GM20000 (cell line): ENCODE measurements around the gene VSTM2B.

Experiments
- DNase-seq: peaks from one replicate; pipeline ENCODE4 v3.0.0; 2012; ENCODE audit warnings: low spot score
- CTCF ChIP-seq: IDR thresholded peaks from 2 replicates; pipeline ENCODE4 v1.5.1; 2012; ENCODE audit warnings: mild to moderate bottlenecking, control low read depth; ENCODE audit errors: extremely low read depth, missing control alignments

The VSTM2B gene

DNA sequence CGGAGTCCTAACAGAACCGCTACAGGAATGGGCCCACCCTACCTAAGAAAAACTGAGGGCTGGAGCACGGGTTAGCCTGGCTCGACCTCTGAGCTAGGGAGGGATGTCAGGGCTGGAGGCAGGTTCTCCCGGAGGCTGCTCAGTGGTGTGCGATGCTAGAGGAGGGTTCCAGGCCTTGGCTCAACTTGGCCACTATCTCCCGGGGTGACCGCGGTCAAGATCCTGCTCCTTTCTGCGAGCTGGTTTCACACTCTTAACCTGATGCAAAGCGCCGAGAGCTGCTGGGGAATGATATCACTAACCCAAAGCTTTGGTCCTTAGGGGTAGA is 80.6 kb downstream of the VSTM2B start:
- DNase-seq = no peak
- no peak for TF ChIP-seq CTCF

DNA sequence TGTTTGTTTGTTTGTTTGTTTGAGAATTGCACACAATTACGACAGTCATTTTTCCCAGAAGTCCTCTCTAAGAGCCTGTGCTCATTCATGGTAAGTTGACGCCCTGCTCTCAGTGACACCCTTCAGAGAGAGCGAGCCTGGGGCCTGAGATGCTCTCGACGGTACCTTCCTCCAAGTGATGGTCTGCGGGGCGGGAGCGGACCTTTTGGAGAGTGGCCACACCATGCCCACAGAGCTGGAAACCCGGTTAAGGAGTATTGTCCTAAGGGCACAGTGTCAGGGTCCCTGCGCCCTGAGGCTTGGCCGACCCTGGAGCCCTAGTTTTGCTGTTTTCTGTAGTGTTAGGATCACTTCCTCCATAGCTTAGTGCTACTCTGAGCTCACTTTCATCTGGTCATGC is 83.8 kb downstream of the VSTM2B start:
- DNase-seq = no peak
- TF ChIP-seq CTCF = no peak

DNA sequence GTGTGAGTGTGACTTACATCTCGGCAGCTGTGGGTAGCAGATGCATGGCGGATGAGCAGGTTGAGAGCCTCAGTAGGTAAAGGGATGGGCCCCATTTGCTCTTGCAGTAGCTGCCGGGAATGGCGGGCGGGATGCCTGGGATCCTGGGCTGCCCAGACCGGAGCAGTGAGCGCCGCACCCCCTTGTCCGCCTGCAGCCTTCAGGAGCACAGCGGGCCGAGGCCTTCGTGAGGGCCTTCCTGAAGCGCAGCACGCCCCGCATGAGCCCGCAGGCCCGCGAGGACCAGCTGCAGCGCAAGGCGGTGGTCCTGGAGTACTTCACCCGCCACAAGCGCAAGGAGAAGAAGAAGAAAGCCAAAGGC is 84.4 kb downstream of the VSTM2B start:
- DNase-seq = no peak

DNA sequence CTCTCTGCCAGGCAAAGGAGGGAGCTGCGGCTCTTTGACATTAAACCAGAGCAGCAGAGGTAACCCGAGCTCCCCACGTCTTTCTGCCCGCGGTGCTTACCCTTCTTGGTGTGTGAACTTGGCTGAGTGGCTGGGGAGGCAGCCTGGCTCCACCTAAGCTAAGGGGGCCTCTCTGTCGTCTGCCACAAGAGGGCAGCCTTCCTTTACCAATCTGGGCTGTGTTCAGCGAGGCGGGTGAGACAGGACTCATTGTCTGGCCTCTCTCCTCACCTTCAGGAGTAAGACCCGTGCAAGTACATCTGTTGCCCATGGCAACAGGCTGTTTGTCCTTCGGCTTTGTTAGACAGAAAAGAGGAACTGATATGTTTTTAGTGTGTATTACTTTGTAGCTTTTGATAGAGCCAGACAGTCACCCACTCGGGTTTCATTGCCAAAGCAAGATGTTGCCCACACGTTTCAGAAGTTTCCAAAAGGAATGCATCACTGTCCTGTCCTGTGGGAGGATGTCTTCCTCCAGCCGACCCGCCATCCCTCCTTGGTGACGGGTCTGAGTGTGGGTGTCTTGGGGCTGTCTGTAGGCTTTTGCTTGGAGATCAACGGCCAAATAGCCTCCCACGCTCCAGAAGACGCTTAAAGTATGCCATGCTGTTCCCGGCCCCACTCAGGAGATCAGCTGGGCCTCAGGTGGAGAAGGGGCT is 84.9 kb downstream of the VSTM2B start:
- peak; percentile 90 for DNase-seq

More for the DNA sequence above, 84.4 kb downstream of the VSTM2B start:
- no peak for TF ChIP-seq CTCF

DNA sequence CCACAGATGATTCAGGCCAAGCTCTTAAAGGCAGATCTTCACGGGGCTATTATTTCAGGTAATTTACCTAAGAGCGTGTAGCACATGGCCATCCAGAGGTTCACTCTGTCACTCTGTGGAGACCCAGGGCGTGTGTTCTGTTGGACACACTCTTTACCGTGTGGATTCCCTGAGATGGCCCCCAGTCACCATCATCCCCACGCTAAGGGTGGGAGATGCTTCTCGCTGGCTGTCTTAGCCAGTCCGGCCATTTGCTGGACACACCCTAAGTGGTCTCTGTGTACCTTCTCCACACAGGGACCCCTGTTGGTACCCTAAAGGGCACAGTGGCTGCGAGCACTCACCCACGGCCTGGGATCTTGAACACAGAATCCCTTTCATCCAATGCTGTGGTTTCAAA is 86.3 kb downstream of the VSTM2B start:
- DNase-seq = no peak
- TF ChIP-seq CTCF = no peak

More for the DNA sequence above, 84.9 kb downstream of the VSTM2B start:
- peak; percentile 84 for TF ChIP-seq CTCF

- no peak for TF ChIP-seq CTCF
- DNase-seq = no peak
Observed at GRCh38 chr19:29612801-29613595, 87.2 kb downstream of the VSTM2B start.

DNA sequence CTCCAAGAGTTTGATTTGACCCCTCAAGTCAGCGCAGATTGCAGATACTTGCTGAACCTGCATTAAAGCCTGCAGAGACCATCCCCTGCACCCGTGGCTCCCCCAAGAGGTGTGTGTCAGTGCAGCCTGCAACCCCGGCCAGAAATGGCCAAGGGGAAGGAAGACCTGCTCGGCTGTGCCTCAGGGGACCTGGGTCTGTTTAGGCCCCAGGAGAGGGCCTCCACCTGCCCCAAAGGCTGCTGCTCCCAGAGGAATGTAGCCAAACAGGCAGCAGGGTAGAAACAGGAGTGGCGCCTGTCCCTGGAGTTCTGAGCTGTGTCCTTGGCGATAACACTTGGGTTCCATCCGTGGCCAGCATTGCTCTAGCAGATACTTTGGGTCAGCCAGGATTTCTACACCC is 88.3 kb downstream of the VSTM2B start:
- no peak for TF ChIP-seq CTCF
- DNase-seq = no peak
